Skeletal muscle cell (primary cell): ENCODE measurements around the gene TEKT4.
"Not testable (repeated sequence)": the region's sequence is repeated elsewhere in the genome, so short reads cannot be mapped to it uniquely, and the experiment has no call there.

Source experiments
- DNase-seq: peaks from one replicate; pipeline ENCODE4 v3.0.0-alpha.2; 2010; ENCODE audit warnings: low read depth
- H3K4me3 ChIP-seq: 2 replicates; pipeline ENCODE4 v1.5.1; 2011; ENCODE audit warnings: low read depth, mild to moderate bottlenecking, control low read depth, low read length, moderate library complexity

The TEKT4 gene

DNA sequence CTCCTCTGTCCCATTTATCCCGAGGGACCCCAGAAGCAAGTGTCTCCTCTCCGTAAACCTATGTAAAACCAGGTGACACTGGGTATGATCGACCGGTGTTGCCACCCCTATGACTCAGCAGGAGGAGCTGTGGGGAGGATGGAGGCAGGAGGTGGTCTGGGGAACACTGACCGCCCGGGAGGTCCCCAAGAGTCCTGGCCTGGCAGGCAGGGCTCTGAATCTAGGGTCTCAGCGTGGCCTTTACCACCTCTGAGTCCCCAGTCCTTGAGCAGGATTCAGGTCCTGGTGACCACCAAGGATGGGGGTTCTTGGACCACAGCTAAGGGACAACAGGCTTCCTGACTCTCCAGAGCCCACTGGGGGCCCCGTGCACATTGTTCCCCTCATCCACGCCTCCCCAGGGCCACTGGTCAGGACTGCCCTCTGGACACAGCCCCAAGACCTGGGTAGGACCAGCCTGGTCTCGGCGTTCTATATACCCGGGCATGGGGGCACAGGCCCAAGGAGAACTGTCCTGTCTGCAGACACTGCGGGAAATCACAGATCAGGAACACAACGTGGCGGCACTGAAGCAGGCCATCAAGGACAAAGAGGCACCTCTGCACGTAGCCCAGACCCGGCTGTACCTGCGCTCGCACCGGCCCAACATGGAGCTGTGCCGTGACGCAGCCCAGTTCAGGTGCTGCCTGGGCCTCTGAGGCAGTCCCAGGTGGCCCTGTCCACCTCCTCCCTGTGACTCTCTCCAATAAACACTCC is 4.0 kb downstream of the TEKT4 start:
- DNase-seq = no peak
- no peak overlapping the region for H3K4me3 ChIP-seq

DNA sequence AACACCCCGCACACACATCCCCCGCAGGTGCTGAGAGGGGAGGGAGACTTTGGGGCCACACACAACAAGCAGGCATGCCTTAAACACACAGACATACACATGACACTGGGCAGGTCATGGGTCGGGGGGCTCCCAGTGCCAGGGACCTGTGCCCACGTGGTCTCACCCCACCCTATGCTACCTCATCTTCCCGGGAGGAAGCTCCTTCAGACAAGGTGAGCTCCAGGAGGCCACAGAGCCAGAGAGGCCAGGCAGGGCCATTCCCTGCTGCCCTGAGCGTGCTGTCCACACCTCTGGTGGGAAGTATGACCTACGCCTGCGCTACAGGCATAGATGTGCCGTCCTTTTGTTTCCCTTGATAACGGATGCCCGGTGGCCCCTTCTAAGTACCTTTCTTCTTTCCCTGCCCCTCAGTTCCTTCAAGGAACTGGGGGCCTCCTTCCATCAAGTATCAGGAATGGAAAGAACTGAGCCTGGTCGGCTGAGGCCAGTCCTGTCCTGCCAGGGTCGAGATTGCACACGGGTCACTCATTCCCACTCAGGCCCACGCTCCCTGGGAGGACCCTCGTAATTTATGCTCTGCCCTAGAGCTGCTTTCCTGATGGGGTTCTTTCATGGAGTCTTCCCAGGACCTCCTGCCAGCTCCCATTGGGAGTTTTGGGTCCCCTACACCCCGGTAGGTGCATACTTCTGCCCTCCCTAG is 4.7 kb downstream of the TEKT4 start:
- H3K4me3 ChIP-seq = no peak overlapping the region
- no peak for DNase-seq

DNA sequence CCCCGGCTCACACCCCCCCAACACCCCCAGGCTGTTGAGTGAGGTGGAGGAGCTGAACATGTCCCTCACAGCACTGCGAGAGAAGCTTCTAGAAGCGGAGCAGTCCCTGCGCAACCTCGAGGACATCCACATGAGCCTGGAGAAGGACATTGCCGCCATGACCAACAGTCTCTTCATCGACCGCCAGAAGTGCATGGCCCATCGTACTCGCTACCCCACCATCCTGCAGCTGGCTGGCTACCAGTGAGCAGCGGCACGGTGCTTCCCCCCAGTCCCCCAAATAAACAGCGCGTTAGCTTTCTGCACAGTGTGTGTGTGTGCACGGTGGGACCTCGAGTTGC is 5.3 kb downstream of the TEKT4 start:
- H3K4me3 ChIP-seq = no peak overlapping the region
- no peak for DNase-seq

DNA sequence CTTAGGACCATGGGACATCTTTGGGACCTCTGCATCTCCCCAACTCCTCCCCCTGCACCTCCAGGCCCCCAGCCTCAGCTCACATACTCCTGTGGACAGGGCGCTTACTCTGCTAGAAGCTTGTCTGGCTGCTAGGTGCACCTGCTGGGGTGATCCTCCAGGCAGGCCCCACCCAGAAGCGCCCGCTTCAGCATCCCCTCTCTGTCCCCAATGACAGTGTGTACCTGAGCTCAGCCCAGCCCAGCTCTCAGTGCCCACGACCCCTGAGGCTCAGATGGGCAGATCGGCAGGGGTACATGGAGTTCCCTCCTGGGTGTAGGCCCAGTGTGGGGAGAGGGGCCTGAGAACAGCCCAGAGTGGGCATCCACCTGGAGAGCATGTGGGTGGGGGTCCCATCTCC is 5.9 kb downstream of the TEKT4 start:
- DNase-seq = no peak
- no peak overlapping the region for H3K4me3 ChIP-seq

GRCh38 chr2:94878575-94878974 is 7.3 kb downstream of the TEKT4 start:
- DNase-seq, H3K4me3 ChIP-seq: not testable (repeated sequence)

GRCh38 chr2:94879314-94879981 is 8.2 kb downstream of the TEKT4 start:
- DNase-seq = no peak
- no peak overlapping the region for H3K4me3 ChIP-seq

GRCh38 chr2:94879982-94880377 is 8.8 kb downstream of the TEKT4 start:
- H3K4me3 ChIP-seq = no peak overlapping the region
- no peak for DNase-seq

DNA sequence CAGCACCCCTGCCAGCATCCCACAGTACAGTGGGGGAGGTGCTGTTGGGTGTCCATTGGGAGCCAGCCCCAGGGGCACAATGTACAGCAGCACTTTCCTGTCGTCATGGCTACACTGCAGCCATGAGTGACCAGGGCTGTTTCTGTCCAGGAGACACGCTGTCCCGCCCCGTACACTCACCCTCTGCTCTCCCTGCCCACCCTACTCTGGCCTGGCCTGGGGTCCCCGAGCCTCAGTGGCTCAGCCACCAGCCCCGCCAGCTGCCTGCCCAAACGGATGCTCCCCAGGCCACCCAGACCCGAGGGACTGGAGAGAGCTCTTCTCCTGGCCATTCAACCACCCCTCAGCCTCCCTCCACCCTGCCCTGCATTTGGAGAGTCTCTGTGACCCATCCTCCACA is 9.3 kb downstream of the TEKT4 start:
- no peak overlapping the region for H3K4me3 ChIP-seq
- DNase-seq = no peak

- DNase-seq = no peak
- H3K4me3 ChIP-seq = no peak overlapping the region
Observed at GRCh38 chr2:94881070-94881469, 9.8 kb downstream of the TEKT4 start.

- no peak for DNase-seq
- H3K4me3 ChIP-seq = no peak overlapping the region
Observed at GRCh38 chr2:94890234-94890633, 19.0 kb downstream of the TEKT4 start.

- H3K4me3 ChIP-seq, DNase-seq: not testable (repeated sequence)
Observed at GRCh38 chr2:94895273-94895672, 24.0 kb downstream of the TEKT4 start.

- DNase-seq, H3K4me3 ChIP-seq: not testable (repeated sequence)
Observed at GRCh38 chr2:94906976-94907375, 35.7 kb downstream of the TEKT4 start.

DNA sequence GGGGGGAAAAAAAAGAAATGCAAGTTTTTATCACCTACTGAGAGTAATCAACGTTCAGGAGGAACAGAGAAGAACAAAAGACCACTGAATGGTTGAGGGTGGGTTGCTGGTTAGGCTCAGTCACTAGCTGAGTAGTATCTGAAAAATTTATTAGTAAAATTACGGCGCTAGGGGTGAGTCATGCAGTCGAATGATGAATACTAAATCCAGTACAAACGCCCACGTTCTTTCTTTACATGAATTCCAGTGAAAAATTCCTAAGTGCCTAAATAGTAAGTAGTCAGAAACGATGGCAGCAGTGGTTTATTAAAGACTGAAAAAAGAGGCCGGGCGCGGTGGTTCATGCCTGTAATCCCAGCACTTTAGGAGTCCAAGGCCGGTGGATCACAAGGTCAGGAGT is 52.0 kb downstream of the TEKT4 start:
- no peak overlapping the region for H3K4me3 ChIP-seq
- no peak for DNase-seq

DNA sequence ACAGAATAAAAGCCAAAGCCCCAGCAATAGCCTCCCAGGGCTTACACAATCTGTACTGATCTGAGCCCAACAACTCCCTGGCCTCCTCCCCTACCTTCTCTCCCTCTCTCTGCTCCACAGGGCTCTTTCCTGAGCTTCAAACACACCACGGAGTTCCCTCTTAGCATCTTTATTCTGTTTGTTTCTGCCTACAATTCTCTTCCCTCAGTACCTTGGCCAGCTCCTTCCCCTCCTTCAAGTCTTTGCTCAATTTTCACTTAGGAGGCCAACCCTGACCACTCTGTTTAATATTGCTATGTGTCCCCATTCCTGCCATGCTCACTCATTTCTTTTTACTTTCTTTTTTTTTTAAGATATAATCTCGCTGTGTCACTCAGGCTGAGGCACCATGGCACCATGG is 53.8 kb downstream of the TEKT4 start:
- DNase-seq, H3K4me3 ChIP-seq: not testable (repeated sequence)
